ENCODE results near the gene PALD1.

DNA sequence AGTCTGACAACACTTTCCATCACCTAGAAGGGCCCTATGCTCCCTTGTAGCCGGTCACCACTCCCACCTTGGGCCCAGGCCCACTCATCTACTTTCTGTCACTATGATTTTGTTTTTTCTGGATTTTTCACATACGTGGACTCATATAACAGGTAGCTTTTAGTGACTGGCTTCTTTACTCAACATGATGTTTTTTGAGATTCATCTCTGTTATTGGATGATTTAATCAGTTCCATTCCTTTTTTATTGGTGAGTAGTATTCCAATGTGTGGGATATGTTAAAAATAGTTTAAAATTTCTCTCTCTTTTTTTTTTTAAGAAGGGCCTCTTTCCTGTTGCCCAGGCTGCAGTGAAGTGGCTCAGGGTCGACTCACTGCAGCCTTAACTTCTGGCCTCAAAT lies 9.3 kb downstream of the PALD1 start:
- no peak for TF ChIP-seq EP300 (IDR thresholded peaks at IDR 0.05; ENCODE audit: borderline replicate concordance)
- TF ChIP-seq, protein P1, sequence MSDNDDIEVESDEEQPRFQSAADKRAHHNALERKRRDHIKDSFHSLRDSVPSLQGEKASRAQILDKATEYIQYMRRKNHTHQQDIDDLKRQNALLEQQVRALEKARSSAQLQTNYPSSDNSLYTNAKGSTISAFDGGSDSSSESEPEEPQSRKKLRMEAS (IDR thresholded peaks at IDR 0.05), result no peak
- TF ChIP-seq TEAD4 (IDR thresholded peaks at IDR 0.05), result no peak
- TF ChIP-seq, protein P2, sequence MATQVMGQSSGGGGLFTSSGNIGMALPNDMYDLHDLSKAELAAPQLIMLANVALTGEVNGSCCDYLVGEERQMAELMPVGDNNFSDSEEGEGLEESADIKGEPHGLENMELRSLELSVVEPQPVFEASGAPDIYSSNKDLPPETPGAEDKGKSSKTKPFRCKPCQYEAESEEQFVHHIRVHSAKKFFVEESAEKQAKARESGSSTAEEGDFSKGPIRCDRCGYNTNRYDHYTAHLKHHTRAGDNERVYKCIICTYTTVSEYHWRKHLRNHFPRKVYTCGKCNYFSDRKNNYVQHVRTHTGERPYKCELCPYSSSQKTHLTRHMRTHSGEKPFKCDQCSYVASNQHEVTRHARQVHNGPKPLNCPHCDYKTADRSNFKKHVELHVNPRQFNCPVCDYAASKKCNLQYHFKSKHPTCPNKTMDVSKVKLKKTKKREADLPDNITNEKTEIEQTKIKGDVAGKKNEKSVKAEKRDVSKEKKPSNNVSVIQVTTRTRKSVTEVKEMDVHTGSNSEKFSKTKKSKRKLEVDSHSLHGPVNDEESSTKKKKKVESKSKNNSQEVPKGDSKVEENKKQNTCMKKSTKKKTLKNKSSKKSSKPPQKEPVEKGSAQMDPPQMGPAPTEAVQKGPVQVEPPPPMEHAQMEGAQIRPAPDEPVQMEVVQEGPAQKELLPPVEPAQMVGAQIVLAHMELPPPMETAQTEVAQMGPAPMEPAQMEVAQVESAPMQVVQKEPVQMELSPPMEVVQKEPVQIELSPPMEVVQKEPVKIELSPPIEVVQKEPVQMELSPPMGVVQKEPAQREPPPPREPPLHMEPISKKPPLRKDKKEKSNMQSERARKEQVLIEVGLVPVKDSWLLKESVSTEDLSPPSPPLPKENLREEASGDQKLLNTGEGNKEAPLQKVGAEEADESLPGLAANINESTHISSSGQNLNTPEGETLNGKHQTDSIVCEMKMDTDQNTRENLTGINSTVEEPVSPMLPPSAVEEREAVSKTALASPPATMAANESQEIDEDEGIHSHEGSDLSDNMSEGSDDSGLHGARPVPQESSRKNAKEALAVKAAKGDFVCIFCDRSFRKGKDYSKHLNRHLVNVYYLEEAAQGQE (IDR thresholded peaks at IDR 0.05; ENCODE audit: low read depth), result no peak
- no peak for TF ChIP-seq YY1 (IDR thresholded peaks at IDR 0.05; ENCODE audit: low read depth)
- TF ChIP-seq TAF1 (IDR thresholded peaks at IDR 0.05; ENCODE audit: low read depth), result no peak
- TF ChIP-seq EGR1 (IDR thresholded peaks at IDR 0.05), result no peak

Data from Ishikawa (cell line).